ENCODE measurements around the gene BANP.

GRCh38 chr16:88020516-88020885, 69.3 kb downstream of the BANP start:
- TF ChIP-seq CTCF (IDR thresholded peaks at IDR 0.05), result no peak
- no peak for TF ChIP-seq CHD2 (IDR thresholded peaks at IDR 0.05; ENCODE audit: low read length, partially characterized antibody)
- no peak for TF ChIP-seq TEAD4 (IDR thresholded peaks at IDR 0.05; ENCODE audit: borderline replicate concordance, insufficient read depth)
- TF ChIP-seq REST (IDR thresholded peaks at IDR 0.05; ENCODE audit: low read depth, low read length), result no peak
- no peak for TF ChIP-seq NFIC (IDR thresholded peaks at IDR 0.05; ENCODE audit: borderline replicate concordance)
- TF ChIP-seq NRF1 (IDR thresholded peaks at IDR 0.05; ENCODE audit: low read depth, low read length), result no peak
- TF ChIP-seq TCF12 (IDR thresholded peaks at IDR 0.05), result no peak
- no peak for TF ChIP-seq FOSL2 (IDR thresholded peaks at IDR 0.05; ENCODE audit: borderline replicate concordance, low read depth)
- no peak for TF ChIP-seq POLR2AphosphoS5 (IDR thresholded peaks at IDR 0.05; ENCODE audit: low read depth, low read length)
- no peak for TF ChIP-seq YY1 (IDR thresholded peaks at IDR 0.05; ENCODE audit: low read depth)
- TF ChIP-seq TAF1 (IDR thresholded peaks at IDR 0.05; ENCODE audit: borderline replicate concordance, low read depth, low read length), result no peak
- TF ChIP-seq PBX3 (IDR thresholded peaks at IDR 0.05), result no peak
- no peak for TF ChIP-seq SMC3 (IDR thresholded peaks at IDR 0.05; ENCODE audit: low read depth, low read length)
- TF ChIP-seq GABPA (IDR thresholded peaks at IDR 0.05; ENCODE audit: low read depth), result no peak
